Stimulated activated CD4-positive, alpha-beta T cell treated with anti-CD3 and anti-CD28 coated beads, Interleukin-4, amount 100 ng/mL, for 24 hours (primary cell): ENCODE measurements around the gene ERVH48-1.
"Not testable (repeated sequence)": the region's sequence is repeated elsewhere in the genome, so short reads cannot be mapped to it uniquely, and the experiment has no call there.

Experiments used
- DNase-seq: peaks from one replicate; pipeline ENCODE4 v3.0.0-alpha.2; 2020

ERVH48-1 gene

DNA sequence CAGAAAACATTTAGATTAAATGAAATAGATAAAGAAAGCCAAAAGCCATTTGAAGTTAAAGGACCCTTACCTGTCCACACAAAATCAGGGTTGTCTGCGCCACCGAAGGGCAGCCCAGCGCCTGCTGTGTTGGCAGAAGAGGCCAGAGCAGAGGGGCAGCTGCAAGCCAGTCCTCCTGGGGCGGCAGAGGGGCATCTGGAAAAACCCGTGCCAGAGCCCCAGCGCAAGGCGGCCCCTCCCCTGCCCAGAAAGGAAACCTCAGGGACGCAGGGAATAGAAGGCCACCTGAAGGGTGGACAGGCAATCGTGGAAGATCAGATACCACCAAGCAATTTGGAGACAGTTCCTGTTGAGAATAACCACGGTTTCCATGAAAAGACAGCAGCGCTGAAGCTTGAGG lies 21.6 kb downstream of the ERVH48-1 start:
- no peak for DNase-seq

DNA sequence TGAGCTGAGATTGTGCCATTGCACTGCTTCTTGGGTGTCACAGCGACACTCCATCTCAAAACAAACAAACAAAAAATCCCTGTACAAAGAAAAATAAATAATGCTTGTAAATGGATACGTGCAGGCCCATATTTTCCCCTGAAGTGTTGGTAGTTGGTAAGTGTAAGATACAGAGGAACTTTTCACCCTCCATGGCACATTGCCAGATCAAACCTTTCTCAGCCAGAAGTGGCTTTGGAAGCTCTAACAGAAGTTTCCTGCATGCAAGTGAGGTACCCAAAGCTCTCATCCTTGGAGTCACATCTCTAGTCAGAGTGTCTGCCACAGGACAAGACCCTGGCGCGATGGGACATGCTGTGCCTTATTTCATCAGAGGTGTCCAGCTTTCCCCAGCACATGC lies 25.0 kb downstream of the ERVH48-1 start:
- no peak for DNase-seq

DNA sequence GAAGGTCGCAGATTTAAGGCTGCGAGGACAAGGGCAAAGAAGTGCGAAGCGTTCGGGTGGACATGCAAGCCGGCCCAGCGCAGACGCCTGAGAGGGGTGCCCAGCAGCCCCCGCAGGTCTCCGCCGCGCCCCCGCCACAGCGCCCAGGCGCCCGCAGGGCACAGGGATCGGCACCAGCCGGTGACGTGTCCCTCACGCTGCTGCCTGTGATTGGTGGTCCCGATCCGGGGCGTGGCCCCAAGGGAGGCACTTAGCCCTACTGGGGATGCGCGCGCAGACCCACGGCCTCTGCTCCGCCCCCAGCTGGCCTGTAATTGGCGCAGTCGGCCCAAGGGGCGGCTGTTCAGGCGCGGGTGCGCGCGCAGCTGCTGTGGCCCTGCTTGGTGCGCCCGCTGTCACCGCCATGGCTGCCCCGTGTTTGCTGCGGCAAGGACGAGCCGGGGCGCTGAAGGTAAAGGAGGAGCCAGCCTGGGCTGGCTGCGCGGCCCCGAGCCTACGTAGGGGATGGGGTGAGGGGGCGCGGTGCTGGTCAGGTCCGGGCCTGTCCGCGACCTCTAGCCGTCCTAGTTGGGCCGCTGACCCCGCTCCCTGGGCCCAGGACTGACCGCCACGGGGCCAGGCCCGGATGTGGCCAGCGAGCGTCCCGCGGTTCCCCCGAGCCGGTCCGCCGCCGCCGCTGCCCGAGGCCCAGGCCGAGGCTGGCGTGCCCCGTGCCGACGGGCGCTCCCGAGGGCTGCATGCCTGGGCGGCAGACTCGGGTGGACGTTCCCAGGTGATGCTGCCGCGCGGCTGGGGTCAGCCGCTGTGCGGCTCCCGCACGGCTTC lies 32.3 kb downstream of the ERVH48-1 start, which contains the start of gene NDUFV3:
NDUFV3 (plus strand) TSS at position 379 of the 825 bp plus-strand sequence; CDS start at position 404, 25 bp downstream.
- DNase-seq: peak; percentile 100

DNA sequence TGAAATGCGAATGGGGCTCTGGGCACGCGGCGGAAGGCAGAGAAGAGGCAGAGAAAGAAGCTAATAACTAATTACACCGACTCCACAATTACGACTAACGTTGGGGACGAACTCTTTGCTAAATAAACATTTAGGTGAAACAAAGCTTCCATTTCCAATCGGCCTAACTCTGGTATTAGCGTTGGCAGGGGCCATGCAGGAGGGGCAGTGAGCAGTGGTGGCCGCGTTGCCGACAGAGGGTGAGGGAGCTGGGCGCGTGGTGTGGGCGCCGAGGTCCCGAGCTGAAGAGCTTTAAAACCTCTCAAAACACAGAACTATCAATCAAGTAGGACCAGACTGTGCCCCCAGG lies 32.9 kb downstream of the ERVH48-1 start:
- no peak for DNase-seq

DNA sequence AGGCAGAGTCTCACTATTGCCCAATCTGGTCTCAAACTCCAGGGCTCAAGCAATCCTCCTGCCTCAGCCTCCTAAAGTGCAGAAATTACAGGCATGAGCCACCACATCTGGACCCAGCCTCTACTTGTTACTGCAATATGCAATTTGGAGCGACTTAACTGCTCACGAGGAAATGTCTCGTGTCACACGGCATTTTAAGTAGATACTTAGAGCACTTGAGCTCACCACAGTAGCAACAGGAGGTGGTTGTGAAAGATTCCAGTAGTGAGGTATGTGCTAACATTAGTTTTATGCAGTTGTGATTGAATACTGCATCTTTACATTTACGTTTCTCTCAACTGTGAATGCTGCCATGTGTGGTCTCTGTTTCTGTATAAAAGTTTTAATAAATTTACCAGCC lies 38.1 kb downstream of the ERVH48-1 start:
- no peak for DNase-seq

DNA sequence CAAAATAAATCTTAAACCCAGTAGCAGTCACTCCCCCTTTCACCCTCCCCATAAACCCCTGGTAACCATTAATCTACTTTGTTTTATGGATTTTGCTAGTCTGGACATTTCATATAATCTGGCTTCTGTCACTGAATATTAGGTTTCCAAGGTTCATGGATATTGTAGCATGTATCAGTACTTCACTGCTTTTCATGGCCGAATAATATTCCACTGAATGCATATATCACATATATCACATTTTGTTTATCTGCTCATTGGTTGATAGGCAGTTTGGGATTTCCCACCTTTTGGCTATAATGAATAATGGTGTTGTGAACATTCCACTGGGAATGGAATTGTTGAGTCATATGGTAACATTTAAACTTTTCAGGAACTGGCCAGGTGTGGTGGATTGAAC lies 41.5 kb downstream of the ERVH48-1 start:
- no peak for DNase-seq

DNA sequence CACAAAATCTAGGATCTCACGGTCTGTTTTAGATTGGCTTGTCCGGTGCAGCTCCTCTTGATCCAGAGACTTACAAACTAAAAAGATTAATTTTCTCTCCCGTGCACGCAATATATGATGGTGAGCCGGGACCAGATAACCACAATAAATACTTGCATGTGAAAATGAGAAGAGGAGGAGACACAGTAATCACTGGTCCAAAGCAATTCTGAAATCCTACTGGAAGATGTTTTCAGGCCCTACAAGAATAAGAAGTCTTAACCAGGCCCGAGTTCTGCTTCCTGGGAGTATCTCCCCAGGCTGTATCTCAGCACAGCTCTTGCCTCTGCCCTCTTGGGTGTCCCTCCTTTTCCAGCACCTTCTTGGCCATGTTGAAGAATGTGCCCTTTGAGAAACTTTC lies 45.1 kb downstream of the ERVH48-1 start:
- no peak for DNase-seq

DNA sequence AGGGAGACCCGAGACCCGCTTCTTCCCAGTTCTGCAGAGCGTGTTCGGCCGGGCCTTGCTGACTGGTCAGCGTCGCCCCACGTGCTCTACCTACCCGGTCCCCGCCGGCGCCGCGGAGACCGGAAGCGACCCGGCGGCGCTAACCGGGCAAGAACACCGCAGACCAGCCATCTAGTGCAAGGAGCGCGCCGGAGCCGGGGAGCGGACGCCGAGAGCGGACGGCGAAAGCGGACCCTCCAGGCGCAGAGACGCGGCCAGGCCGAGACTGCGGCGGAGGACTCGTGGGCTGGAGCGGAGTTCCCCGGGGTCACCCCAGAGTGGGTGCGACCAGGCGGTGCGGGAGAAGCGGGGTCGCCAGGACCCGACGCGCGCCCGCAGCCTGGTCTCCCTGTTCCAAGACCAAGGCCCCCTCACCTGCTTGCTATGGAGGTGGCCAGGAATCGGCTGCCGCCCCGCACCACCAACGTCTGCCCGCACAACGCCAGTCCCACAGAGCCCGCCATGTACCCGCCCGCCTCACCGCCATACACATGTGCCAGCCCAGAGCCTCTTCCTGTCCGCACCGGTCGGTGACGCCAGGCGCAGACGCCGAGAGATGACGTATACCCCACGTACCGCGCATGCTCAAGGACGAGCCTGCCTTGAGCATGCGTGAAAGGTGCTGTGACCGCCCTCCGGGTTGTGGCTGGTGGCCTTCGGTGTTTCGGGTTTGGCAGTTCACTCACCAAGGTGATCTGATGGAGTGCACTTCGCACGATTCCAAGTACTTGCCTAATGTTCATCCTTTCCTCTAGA lies 46.2 kb downstream of the ERVH48-1 start, which contains the start of gene WDR4:
WDR4 (minus strand) TSS at position 547 of the 795 bp plus-strand sequence; CDS start at position 503, 44 bp downstream.
- DNase-seq: peak; percentile 99

DNA sequence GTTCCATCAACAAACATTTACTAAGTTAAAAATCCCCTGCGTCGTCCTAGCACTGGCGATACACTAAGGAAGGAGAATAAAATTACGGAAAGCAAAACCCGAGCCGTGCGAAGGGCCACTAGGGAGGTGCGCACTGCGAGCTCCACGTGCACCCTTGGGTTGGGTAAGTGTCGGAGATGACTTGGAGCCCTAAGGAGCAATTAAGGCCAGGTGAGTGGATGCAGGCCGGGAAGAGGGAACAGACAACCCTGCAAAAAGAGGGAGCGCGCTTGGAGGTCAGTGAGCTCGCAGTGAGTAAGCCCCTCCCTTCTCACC lies 46.8 kb downstream of the ERVH48-1 start:
- no peak for DNase-seq

DNA sequence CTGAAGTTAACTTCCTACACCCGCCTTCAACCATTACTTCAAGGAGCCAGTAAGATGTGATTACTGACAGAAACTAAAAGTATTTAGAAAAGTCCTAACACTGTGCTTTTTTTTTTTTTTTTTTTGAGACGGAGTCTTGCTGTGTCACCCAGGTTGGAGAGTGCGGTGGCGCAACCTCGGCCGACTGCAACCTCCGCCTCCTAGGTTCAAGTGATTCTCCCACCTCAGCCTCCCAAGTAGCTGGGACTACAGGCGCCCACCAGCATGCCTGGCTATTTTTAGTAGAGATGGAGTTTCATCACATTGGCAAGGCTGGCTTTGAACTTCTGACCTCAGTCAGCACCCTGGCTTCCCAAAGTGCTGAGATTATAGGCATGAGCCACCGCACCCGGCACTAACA lies 49.6 kb downstream of the ERVH48-1 start:
- DNase-seq: not testable (repeated sequence)

DNA sequence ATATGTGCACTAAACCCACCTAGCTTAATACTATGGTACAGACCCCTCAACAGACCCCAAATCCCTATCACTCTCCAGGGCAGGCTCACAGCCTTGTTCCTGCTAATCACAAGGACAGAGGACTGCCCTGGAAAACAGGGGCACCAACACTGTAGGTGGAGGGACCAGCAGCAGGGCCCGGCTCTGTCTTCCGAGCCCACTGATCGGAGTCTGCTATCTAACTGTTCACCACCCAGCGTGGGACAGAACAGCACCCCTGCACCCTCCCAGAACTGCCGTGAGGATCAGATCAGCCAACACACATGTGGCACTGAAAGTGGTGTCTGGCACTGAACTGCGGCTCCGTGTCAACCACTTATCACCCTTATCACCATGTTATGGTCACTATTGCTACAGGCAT lies 52.3 kb downstream of the ERVH48-1 start:
- DNase-seq: no peak

DNA sequence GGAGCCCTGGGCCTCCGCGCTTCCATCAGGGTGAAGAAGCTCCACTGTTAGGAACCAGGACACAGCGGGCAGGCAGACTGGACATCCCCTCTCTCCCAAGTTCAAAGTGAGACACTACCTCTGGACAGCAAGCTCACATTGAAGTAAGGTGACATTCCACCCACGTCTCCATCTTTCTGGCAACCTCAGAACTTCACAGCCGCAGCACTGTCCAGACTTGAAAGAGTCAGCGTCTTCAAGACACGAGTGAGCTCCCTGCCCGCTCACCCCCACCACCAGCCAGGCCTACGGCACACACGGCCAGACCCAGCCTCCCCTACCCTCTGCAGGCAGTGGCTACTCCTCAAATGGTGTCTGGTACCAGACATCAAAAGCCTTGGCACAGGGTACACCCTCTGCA lies 57.2 kb downstream of the ERVH48-1 start:
- no peak for DNase-seq
